A549 (cell line): Measurements from ENCODE around the gene ATP6V1F.

Source experiments
- BHLHE40 ChIP-seq: IDR thresholded peaks from 2 replicates; pipeline ENCODE4 v1.6.1; 2012; ENCODE audit warnings: low read depth, low read length, inconsistent platforms
- FOSL2 ChIP-seq, 2 experiments: fragments of 450-650 bp in 1 of 2; fragments of >200 bp in 1 of 2; sonication (Bioruptor Twin) in 1 of 2; formaldehyde crosslinking; IDR thresholded peaks; 2 replicates each; pipeline versions ENCODE4 v1.5.0 to v1.6.1; 2016 to 2020; ENCODE audit warnings: mild to moderate bottlenecking in 1 of 2, moderate library complexity in 1 of 2
- NR3C1 ChIP-seq: fragments of >200 bp; sonication (Bioruptor Twin); formaldehyde crosslinking; IDR thresholded peaks from 3 replicates; pipeline ENCODE4 v1.6.1; 2017
- POLR2A ChIP-seq: IDR thresholded peaks from 2 replicates; pipeline ENCODE4 v1.6.1; 2012; ENCODE audit warnings: mild to moderate bottlenecking, low read length
- RCOR1 ChIP-seq: fragments of 150-350 bp; IDR thresholded peaks from 2 replicates; pipeline ENCODE4 v1.6.1; 2014; ENCODE audit warnings: antibody characterized with exemption, low read length, low read depth
- TF ChIP-seq, protein P1 (sequence below): fragments of >200 bp; sonication (Bioruptor Twin); formaldehyde crosslinking; IDR thresholded peaks from 3 replicates; pipeline ENCODE4 v1.5.1; 2016

- TF ChIP-seq, protein P1, sequence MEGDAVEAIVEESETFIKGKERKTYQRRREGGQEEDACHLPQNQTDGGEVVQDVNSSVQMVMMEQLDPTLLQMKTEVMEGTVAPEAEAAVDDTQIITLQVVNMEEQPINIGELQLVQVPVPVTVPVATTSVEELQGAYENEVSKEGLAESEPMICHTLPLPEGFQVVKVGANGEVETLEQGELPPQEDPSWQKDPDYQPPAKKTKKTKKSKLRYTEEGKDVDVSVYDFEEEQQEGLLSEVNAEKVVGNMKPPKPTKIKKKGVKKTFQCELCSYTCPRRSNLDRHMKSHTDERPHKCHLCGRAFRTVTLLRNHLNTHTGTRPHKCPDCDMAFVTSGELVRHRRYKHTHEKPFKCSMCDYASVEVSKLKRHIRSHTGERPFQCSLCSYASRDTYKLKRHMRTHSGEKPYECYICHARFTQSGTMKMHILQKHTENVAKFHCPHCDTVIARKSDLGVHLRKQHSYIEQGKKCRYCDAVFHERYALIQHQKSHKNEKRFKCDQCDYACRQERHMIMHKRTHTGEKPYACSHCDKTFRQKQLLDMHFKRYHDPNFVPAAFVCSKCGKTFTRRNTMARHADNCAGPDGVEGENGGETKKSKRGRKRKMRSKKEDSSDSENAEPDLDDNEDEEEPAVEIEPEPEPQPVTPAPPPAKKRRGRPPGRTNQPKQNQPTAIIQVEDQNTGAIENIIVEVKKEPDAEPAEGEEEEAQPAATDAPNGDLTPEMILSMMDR, result no peak
- no peak for TF ChIP-seq POLR2A
- no peak for TF ChIP-seq FOSL2 (IDR thresholded peaks at IDR 0.05)
- no peak for TF ChIP-seq FOSL2 (CRISPR knock-in tag; IDR thresholded peaks at IDR 0.05)
- TF ChIP-seq RCOR1, result no peak
- TF ChIP-seq BHLHE40, result no peak
- no peak for TF ChIP-seq NR3C1
Measured at GRCh38 chr7:128876978-128877755, 14.5 kb downstream of the ATP6V1F start.
